IMR-90 (cell line): ENCODE data around the gene RGS19. TPM values are rescaled to one million over a fixed set of nuclear protein-coding genes. Genes with fewer than 3 reads are reported as not detected.

ENCODE experiments used
- ATAC-seq: fragments of 200-7000 bp; cut with Tn5 transposase; 2 replicates; pipeline ENCODE4 v1.9.1; 2020; ENCODE audit warnings: low read depth, mild to moderate bottlenecking, moderate library complexity
- BruUV-seq: library from RNA; stranded (reverse); fragments of 400-500 nt; replicated peaks from 2 replicates; lab custom pipeline; 2021; lab: Mats Ljungman, UMichigan
- CTCF ChIA-PET: fragments of 300-600 bp; formaldehyde crosslinking; extraction: SDS; loops from one replicate; lab custom pipeline; 2021; ENCODE audit warnings: antibody characterized with exemption; lab: Yijun Ruan, JAX
- POLR2A ChIA-PET: fragments of 300-600 bp; sonication (Branson Sonifier 250); formaldehyde crosslinking; loops from one replicate; lab custom pipeline; 2022; ENCODE audit warnings: antibody characterized with exemption; ENCODE audit not compliant: unreplicated experiment; lab: Charles Lee
- DNase-seq: peaks from one replicate; pipeline ENCODE4 v3.0.0; 2013
- H2AFZ ChIP-seq: replicated peaks from 2 replicates; pipeline ENCODE3; 2013; ENCODE audit warnings: low read length, mild to moderate bottlenecking; ENCODE audit not compliant: poor library complexity
- H2AK5ac ChIP-seq: 2 replicates; pipeline ENCODE4 v1.6.1; 2013; ENCODE audit warnings: low read depth, low read length, inconsistent platforms
- H2AK9ac ChIP-seq: replicated peaks from 2 replicates; pipeline ENCODE3; 2013; ENCODE audit warnings: mild to moderate bottlenecking, low read depth, low read length, moderate library complexity; ENCODE audit not compliant: poor library complexity
- H2BK120ac ChIP-seq: 2 replicates; pipeline ENCODE4 v1.6.1; 2013; ENCODE audit warnings: low read depth, low read length, inconsistent platforms
- H2BK15ac ChIP-seq: 3 replicates; pipeline ENCODE4 v1.6.1; 2013; ENCODE audit warnings: low read depth, low read length, inconsistent platforms
- H2BK20ac ChIP-seq: 2 replicates; pipeline ENCODE4 v1.6.1; 2013; ENCODE audit warnings: low read depth, mild to moderate bottlenecking, inconsistent platforms, low read length, moderate library complexity
- H2BK5ac ChIP-seq: 2 replicates; pipeline ENCODE4 v1.6.1; 2013; ENCODE audit warnings: mild to moderate bottlenecking, low read depth, low read length, inconsistent platforms; ENCODE audit not compliant: poor library complexity, severe bottlenecking
- H3K14ac ChIP-seq: replicated peaks from 2 replicates; pipeline ENCODE4 v1.6.1; 2013; ENCODE audit warnings: low read depth, low read length, inconsistent platforms
- H3K18ac ChIP-seq: 2 replicates; pipeline ENCODE4 v1.6.1; 2013; ENCODE audit warnings: low read depth, low read length, control low read depth
- H3K23ac ChIP-seq: 2 replicates; pipeline ENCODE4 v1.6.1; 2013; ENCODE audit warnings: low read depth, low read length, inconsistent platforms
- H3K27ac ChIP-seq: 2 replicates; pipeline ENCODE4 v1.5.1; 2013; ENCODE audit warnings: mild to moderate bottlenecking, control low read depth, low read length; ENCODE audit not compliant: insufficient read depth
- H3K27me3 ChIP-seq: 2 replicates; pipeline ENCODE4 v1.6.1; 2013; ENCODE audit warnings: low read length; ENCODE audit not compliant: control insufficient read depth, insufficient read depth
- H3K36me3 ChIP-seq: 2 replicates; pipeline ENCODE4 v1.6.1; 2013; ENCODE audit warnings: low read length, mixed read lengths; ENCODE audit not compliant: control insufficient read depth, insufficient read depth
- H3K4ac ChIP-seq: 2 replicates; pipeline ENCODE4 v1.6.1; 2013; ENCODE audit warnings: low read depth, low read length, inconsistent platforms
- H3K4me1 ChIP-seq: 2 replicates; pipeline ENCODE4 v1.6.1; 2013; ENCODE audit warnings: low read length, mixed read lengths; ENCODE audit not compliant: control insufficient read depth, insufficient read depth
- H3K4me2 ChIP-seq: 2 replicates; pipeline ENCODE4 v1.6.1; 2013; ENCODE audit warnings: low read depth, mild to moderate bottlenecking, control low read depth, low read length, moderate library complexity
- H3K4me3 ChIP-seq: 2 replicates; pipeline ENCODE4 v1.5.1; 2013; ENCODE audit warnings: low read depth, mild to moderate bottlenecking, control low read depth, low read length, moderate library complexity; ENCODE audit not compliant: insufficient read depth
- H3K56ac ChIP-seq: 2 replicates; pipeline ENCODE4 v1.6.1; 2013; ENCODE audit warnings: low read length, inconsistent platforms; ENCODE audit not compliant: insufficient read depth; ENCODE audit errors: extremely low read depth
- H3K79me1 ChIP-seq, 2 experiments: 2 replicates each; pipeline ENCODE4 v1.6.1; 2013; ENCODE audit warnings: low read length in 2 of 2, inconsistent platforms in 1 of 2, low read depth in 1 of 2
- H3K9ac ChIP-seq: 2 replicates; pipeline ENCODE4 v1.6.1; 2013; ENCODE audit warnings: low read depth, low read length, control low read depth
- H3K9me1 ChIP-seq: 2 replicates; pipeline ENCODE4 v1.6.1; 2013; ENCODE audit warnings: low read length, inconsistent platforms; ENCODE audit not compliant: insufficient read depth
- H3K9me3 ChIP-seq: 2 replicates; pipeline ENCODE4 v1.6.1; 2013; ENCODE audit warnings: low read length; ENCODE audit not compliant: control insufficient read depth, insufficient read depth
- H4K20me1 ChIP-seq: 2 replicates; pipeline ENCODE4 v1.6.1; 2013; ENCODE audit warnings: low read length, inconsistent platforms; ENCODE audit not compliant: insufficient read depth
- H4K5ac ChIP-seq: 2 replicates; pipeline ENCODE4 v1.6.1; 2013; ENCODE audit warnings: mild to moderate bottlenecking, low read depth, low read length, control low read depth
- H4K8ac ChIP-seq, 2 experiments: 2 replicates each; pipeline ENCODE4 v1.6.1; 2013; ENCODE audit warnings: low read depth in 2 of 2, low read length in 2 of 2, control low read depth in 1 of 2, inconsistent platforms in 1 of 2
- H4K91ac ChIP-seq: 2 replicates; pipeline ENCODE4 v1.6.1; 2013; ENCODE audit warnings: low read depth, low read length, inconsistent platforms; ENCODE audit not compliant: insufficient read depth
- BHLHE40 ChIP-seq: fragments of 150-350 bp; IDR thresholded peaks from 2 replicates; pipeline ENCODE4 v1.6.1; 2016; ENCODE audit warnings: mild to moderate bottlenecking, low read depth, low read length
- CEBPB ChIP-seq: IDR thresholded peaks from 2 replicates; pipeline ENCODE4 v1.6.1; 2012; ENCODE audit warnings: low read depth, low read length, improper control_type of control experiment
- CHD1 ChIP-seq: IDR thresholded peaks from 2 replicates; pipeline ENCODE4 v1.6.1; 2012; ENCODE audit warnings: low read depth, low read length, improper control_type of control experiment
- ELK1 ChIP-seq: fragments of 150-350 bp; IDR thresholded peaks from 2 replicates; pipeline ENCODE4 v1.6.1; 2016; ENCODE audit warnings: low read depth, mild to moderate bottlenecking, low read length, moderate library complexity, borderline replicate concordance
- MAFK ChIP-seq: IDR thresholded peaks from 2 replicates; pipeline ENCODE4 v1.6.1; 2012; ENCODE audit warnings: low read depth, low read length, improper control_type of control experiment
- MXI1 ChIP-seq: IDR thresholded peaks from 2 replicates; pipeline ENCODE4 v1.6.1; 2012; ENCODE audit warnings: low read depth, mild to moderate bottlenecking, low read length, moderate library complexity, borderline replicate concordance
- RAD21 ChIP-seq: IDR thresholded peaks from 2 replicates; pipeline ENCODE4 v1.6.1; 2012; ENCODE audit warnings: low read length, improper control_type of control experiment
- RCOR1 ChIP-seq: IDR thresholded peaks from 2 replicates; pipeline ENCODE4 v1.6.1; 2012; ENCODE audit warnings: mild to moderate bottlenecking, low read length, improper control_type of control experiment; ENCODE audit not compliant: insufficient replicate concordance
- RFX5 ChIP-seq: IDR thresholded peaks from 2 replicates; pipeline ENCODE4 v1.8.0; 2012; ENCODE audit warnings: low read depth, mild to moderate bottlenecking, low read length, moderate library complexity
- WGBS, 2 experiments: methylation state at CpG; one replicate each; pipeline versions ENCODE4 v1.1.5 to v1.1.7; 2013; ENCODE audit warnings: missing lambda C conversion rate in 2 of 2; ENCODE audit not compliant: insufficient read length in 1 of 2; ENCODE audit errors: extremely low coverage in 2 of 2; 5-methylcytosine and 5-hydroxymethylcytosine counted together
- dilution Hi-C: fragments of 300-500 bp; cut with HindIII; formaldehyde crosslinking; loops from one replicate; pipeline ENCODE4 v1.14.3; 2018; ENCODE audit warnings: low sequenced_read_pairs; ENCODE audit not compliant: unreplicated experiment
- in situ Hi-C: fragments of 300-500 bp; cut with MboI; formaldehyde crosslinking; loops from 3 replicates; pipeline ENCODE4 v1.14.3; 2019; ENCODE audit warnings: low sequenced_read_pairs, inconsistent platforms, mixed read lengths
- intact Hi-C: fragments of 100-400 bp; cut with micrococcal nuclease; formaldehyde crosslinking; loops from 2 replicates; pipeline ENCODE4 v1.10.0; 2022
- polyA plus RNA-seq, 3 experiments: library from polyadenylated mRNA; depleted of rRNA; stranded (reverse); fragments of >200 nt; gene quantifications; 2 replicates each; pipeline ENCODE4 v1.2.3, GENCODE V29; 2012; ENCODE audit warnings: low replicate concordance in 1 of 3
- total RNA-seq: library from RNA; depleted of rRNA; stranded (reverse); fragments of >200 nt; gene quantifications from 2 replicates; pipeline ENCODE4 v1.2.3, GENCODE V29; 2012

Gene RGS19
- total and polyA plus RNA-seq, 2 of the 4 experiments (the other 2 are of a cell fraction), result 7.7 to 17.5 TPM

DNA sequence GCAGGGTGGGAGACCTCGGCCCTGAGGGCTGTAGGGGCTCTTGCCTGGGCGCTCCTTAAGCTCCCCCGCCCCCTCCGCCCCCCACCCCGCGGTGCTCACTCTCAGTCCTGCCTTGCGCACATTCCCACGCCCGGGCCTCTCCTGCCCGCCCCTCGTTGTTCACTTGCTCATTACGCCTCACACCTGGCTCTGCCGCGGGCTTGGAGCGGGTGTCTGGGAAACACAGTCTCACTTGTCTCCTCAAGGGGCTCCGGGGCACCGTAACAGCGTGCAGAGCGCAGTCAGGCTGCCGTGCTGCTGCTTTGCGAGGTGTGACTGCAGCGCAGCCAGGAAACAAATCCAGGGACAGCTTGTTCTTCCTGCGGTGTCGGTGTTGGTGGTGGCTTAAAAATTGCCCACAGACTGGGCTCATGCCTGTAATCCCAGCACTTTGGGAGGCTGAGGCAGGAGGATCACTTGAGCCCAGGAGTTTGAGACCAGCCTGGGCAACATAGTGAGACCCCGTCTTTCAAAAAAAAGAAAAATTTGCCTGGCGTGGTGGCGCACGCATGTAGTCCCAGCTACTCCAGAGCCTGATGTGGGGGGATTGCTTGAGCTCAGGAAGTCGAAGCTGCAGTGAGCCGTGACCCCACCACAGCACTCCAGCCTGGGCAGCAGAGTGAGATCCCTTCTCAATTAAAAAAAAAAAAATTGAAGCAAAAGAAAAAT is 23.5 kb upstream of the RGS19 start:
- Histone ChIP-seq H3K56ac (no peak overlapping the region), H3K27ac (no peak overlapping the region), H3K4me3 (no peak overlapping the region), H2BK15ac (no peak overlapping the region), H3K4me2 (no peak overlapping the region), H3K18ac (no peak overlapping the region), H3K4me1 (no peaks in the 10 kb centered on the region), H4K5ac (no peak overlapping the region), H2BK120ac (no peak overlapping the region), H4K8ac (no peak overlapping the region), H3K36me3 (no peaks in the 10 kb centered on the region), H4K91ac (no peak overlapping the region), H3K23ac (no peak overlapping the region), H3K9me1 (no peaks in the 10 kb centered on the region), H2AK5ac (no peak overlapping the region), H3K9me3 (no peaks in the 10 kb centered on the region), H3K4ac (no peak overlapping the region), H3K27me3 (peaks cover 51% of the 10 kb centered on the region), H2BK5ac (no peak overlapping the region), H4K20me1 (no peaks in the 10 kb centered on the region), H3K14ac (no peak overlapping the region), H3K9ac (no peak overlapping the region), H3K79me1 (no peaks in the 10 kb centered on the region), H2BK20ac (no peak overlapping the region), H2AFZ (no peak overlapping the region), H2AK9ac (no peak overlapping the region)
- POLR2A ChIA-PET, result no interaction called here
- no peak; the same call in 1 of the 2 replicates for ATAC-seq
- CTCF ChIA-PET, result interaction anchor here (0.7 kb wide), 1 partner anchor 22 kb away, joined by 3 read pairs; no protein-coding TSS in a partner anchor
- 23% methylated on average over 14 of the region's 30 CpGs; no CpG with 5 or more reads in 1 of the 2 experiments for WGBS, 2 experiments
- dilution Hi-C loops, result no loop called here
- intact Hi-C loops, result no loop called here
- DNase-seq, result no peak
- no TSS peak for BruUV-seq
- TF ChIP-seq CHD1, result no peak
- no peak for TF ChIP-seq RFX5
- TF ChIP-seq ELK1, result no peak
- TF ChIP-seq RCOR1, result no peak
- TF ChIP-seq MXI1, result no peak
- no peak for TF ChIP-seq RAD21
- TF ChIP-seq MAFK, result no peak
- TF ChIP-seq BHLHE40, result no peak
- TF ChIP-seq CEBPB, result no peak
- in situ Hi-C loops, result no loop called here
